Thoracic aorta (tissue), 2 donors: ENCODE results near the gene PAPOLA. TPM values are rescaled to one million over a fixed set of nuclear protein-coding genes. Genes with fewer than 3 reads are reported as not detected.
"Not testable (repeated sequence)": the region's sequence is repeated elsewhere in the genome, so short reads cannot be mapped to it uniquely, and the experiment has no call there.

ENCODE experiments used
- ATAC-seq: fragments of 150-250 bp; one replicate; pipeline ENCODE4 v1.8.0; 2017; ENCODE audit warnings: low read depth; ENCODE audit not compliant: insufficient number of reproducible peaks, low FRiP score
- DNase-seq: peaks from one replicate; pipeline ENCODE4 v3.0.0-alpha.2; 2020; ENCODE audit warnings: low spot score
- H3K27ac ChIP-seq, 2 donors: fragments of 200-600 bp; sonication (generic); 1 replicate in 1 of 2; 2 replicates in 1 of 2; pipeline ENCODE4 v1.5.1; 2016; ENCODE audit warnings: mild to moderate bottlenecking in 2 of 2, moderate library complexity in 2 of 2
- H3K27me3 ChIP-seq: fragments of 200-600 bp; sonication (generic); replicated peaks from 2 replicates; pipeline ENCODE4 v1.6.0; 2016; ENCODE audit warnings: mild to moderate bottlenecking; ENCODE audit not compliant: insufficient read depth
- H3K36me3 ChIP-seq: fragments of 200-600 bp; sonication (generic); one replicate; pipeline ENCODE4 v1.5.1; 2016
- H3K4me1 ChIP-seq, 2 donors: fragments of 200-600 bp; sonication (generic); 1 replicate in 1 of 2; 2 replicates in 1 of 2; pipeline versions ENCODE4 v1.5.1 to v1.6.0; 2016; ENCODE audit warnings: low read depth in 2 of 2, mild to moderate bottlenecking in 1 of 2; ENCODE audit not compliant: control insufficient read depth in 1 of 2
- H3K4me3 ChIP-seq: fragments of 200-600 bp; sonication (generic); 2 replicates; pipeline ENCODE4 v1.5.1; 2016; ENCODE audit warnings: mild to moderate bottlenecking
- H3K9me3 ChIP-seq: fragments of 200-600 bp; sonication (generic); 2 replicates; pipeline ENCODE4 v1.5.1; 2016
- total RNA-seq, 2 donors: library from RNA; depleted of rRNA; stranded (reverse); fragments of >200 nt; gene quantifications; one replicate each; pipeline versions ENCODE4 v1.1.0 to v1.2.3, GENCODE V29; 2016
- TF ChIP-seq, protein P1 (sequence below): fragments of 200-600 bp; sonication (generic); IDR thresholded peaks from one replicate; pipeline ENCODE4 v1.5.1; 2019; ENCODE audit warnings: antibody characterized with exemption

Gene PAPOLA
- total RNA-seq, 2 donors from 2014 or later: 81.9 to 152 TPM

DNA sequence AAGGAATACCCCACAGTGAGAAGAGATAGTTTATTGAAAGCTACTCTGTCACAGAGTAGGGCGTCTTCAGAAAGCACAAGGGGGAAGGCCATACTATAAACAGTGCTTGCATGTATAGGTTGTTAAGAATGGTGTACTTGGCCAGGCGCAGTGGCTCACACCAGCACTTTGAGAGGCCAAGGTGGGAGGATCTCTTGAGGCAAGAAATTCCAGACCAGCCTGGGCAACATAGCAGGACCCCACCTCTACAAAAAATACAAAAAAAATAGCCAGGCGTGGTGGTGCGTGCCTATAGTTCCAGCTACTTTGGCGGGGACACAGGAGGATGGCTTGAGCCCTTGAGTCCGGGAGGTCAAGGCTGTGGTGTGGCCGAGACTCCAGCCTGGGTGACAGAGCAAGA is 38.0 kb upstream of the PAPOLA start:
- H3K9me3 ChIP-seq: no peaks in the 10 kb centered on the region
- H3K4me3 ChIP-seq: no peak overlapping the region
- no peaks in the 10 kb centered on the region for H3K36me3 ChIP-seq
- H3K27ac ChIP-seq: no peak overlapping the region
- no peaks in the 10 kb centered on the region for H3K27me3 ChIP-seq
- TF ChIP-seq, protein P1, sequence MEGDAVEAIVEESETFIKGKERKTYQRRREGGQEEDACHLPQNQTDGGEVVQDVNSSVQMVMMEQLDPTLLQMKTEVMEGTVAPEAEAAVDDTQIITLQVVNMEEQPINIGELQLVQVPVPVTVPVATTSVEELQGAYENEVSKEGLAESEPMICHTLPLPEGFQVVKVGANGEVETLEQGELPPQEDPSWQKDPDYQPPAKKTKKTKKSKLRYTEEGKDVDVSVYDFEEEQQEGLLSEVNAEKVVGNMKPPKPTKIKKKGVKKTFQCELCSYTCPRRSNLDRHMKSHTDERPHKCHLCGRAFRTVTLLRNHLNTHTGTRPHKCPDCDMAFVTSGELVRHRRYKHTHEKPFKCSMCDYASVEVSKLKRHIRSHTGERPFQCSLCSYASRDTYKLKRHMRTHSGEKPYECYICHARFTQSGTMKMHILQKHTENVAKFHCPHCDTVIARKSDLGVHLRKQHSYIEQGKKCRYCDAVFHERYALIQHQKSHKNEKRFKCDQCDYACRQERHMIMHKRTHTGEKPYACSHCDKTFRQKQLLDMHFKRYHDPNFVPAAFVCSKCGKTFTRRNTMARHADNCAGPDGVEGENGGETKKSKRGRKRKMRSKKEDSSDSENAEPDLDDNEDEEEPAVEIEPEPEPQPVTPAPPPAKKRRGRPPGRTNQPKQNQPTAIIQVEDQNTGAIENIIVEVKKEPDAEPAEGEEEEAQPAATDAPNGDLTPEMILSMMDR: no peak
- no peaks in the 10 kb centered on the region for H3K4me1 ChIP-seq
- no peak for DNase-seq
- ATAC-seq: no peak

DNA sequence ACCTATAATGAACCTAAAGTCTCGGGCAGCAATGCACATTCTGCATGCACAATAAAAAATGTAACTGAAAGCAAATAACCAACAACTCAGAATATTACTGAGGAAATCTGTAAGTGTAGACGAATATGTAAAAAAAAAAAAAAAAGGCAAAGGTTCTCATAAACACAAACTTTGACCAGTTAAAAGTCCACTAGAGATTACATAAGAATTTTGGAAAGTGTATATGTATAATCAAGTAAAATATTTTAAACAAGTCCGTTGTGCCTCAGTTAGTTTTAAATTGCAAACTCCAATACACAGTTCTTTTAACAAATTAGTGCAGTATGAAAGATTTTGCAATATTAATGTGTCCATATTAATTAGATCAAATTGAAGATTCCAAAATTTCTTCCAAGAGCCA is 35.3 kb upstream of the PAPOLA start:
- no peak overlapping the region for H3K4me3 ChIP-seq
- no peaks in the 10 kb centered on the region for H3K4me1 ChIP-seq
- no peak for ATAC-seq
- DNase-seq: no peak
- no peaks in the 10 kb centered on the region for H3K27me3 ChIP-seq
- TF ChIP-seq, protein P1: no peak
- H3K36me3 ChIP-seq: no peaks in the 10 kb centered on the region
- H3K9me3 ChIP-seq: no peaks in the 10 kb centered on the region
- no peak overlapping the region for H3K27ac ChIP-seq

DNA sequence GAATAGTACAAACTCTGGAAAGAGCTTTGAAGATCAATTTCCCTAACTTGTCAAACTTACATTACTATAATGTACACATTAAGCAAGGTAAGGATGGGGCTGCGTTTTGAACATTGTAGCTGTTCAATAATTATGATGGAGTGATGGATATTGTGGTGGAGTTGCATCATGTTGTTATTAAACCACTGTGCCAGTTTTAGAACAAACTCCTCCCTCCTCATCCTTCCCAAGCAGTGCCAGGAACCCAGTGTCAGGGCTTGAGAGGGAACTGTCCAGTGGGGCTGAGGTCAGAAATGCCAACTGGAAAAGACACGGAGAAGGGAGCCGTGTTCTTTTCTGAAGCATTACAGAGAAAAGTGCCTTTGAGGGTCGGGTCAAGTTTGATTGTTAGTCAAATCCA is 31.9 kb upstream of the PAPOLA start:
- no peak for DNase-seq
- TF ChIP-seq, protein P1: no peak
- no peaks in the 10 kb centered on the region for H3K4me1 ChIP-seq
- no peak overlapping the region for H3K27ac ChIP-seq
- no peak for ATAC-seq
- H3K4me3 ChIP-seq: no peak overlapping the region
- no peaks in the 10 kb centered on the region for H3K36me3 ChIP-seq
- no peaks in the 10 kb centered on the region for H3K9me3 ChIP-seq
- H3K27me3 ChIP-seq: no peaks in the 10 kb centered on the region

DNA sequence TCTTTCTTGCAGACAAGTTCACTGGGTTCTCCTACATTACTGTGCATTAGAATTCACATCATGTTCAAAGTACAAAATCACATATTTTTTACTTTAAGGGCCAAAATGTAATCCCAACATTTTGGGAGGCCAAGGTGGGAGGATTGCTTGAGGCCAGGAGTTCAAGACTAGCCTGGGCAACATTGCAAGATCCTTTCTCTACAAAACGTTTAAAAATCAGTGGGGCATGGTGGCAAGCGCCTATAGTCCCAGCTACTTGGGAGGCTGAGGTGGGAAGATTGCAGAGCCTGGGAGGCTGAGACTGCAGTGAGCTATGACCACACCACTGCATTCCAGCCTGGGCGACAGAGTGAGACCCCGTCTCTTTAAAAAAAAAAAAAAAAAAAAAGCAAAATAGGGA is 31.2 kb upstream of the PAPOLA start:
- DNase-seq, H3K27me3 ChIP-seq, H3K4me3 ChIP-seq, ATAC-seq, H3K9me3 ChIP-seq, H3K27ac ChIP-seq, H3K36me3 ChIP-seq, H3K4me1 ChIP-seq: not testable (repeated sequence)

DNA sequence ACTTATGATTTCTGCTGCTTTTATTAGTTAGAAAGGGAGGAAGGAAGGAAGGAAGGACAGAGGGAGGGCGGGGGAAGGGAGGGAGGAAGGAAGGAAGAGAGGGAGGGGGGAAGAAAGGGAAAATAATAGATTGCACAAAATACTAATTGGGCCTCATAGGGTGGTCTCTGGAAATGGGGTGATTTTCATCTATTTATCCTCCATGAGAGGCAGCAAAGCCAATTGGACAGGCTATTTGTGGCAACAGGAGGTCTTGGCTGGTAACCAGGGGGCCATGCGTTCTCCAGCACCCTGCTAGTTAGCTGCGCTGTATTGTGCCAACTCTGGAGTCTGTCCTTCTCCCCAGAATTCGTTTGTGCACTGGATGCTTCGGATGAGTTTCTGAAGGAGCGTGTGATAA is 24.1 kb upstream of the PAPOLA start:
- TF ChIP-seq, protein P1: no peak
- Histone ChIP-seq H3K4me1 (no peaks in the 10 kb centered on the region), H3K27ac (no peak overlapping the region), H3K9me3 (no peaks in the 10 kb centered on the region), H3K36me3 (no peaks in the 10 kb centered on the region), H3K27me3 (no peaks in the 10 kb centered on the region), H3K4me3 (no peak overlapping the region)
- no peak for ATAC-seq
- DNase-seq: no peak

DNA sequence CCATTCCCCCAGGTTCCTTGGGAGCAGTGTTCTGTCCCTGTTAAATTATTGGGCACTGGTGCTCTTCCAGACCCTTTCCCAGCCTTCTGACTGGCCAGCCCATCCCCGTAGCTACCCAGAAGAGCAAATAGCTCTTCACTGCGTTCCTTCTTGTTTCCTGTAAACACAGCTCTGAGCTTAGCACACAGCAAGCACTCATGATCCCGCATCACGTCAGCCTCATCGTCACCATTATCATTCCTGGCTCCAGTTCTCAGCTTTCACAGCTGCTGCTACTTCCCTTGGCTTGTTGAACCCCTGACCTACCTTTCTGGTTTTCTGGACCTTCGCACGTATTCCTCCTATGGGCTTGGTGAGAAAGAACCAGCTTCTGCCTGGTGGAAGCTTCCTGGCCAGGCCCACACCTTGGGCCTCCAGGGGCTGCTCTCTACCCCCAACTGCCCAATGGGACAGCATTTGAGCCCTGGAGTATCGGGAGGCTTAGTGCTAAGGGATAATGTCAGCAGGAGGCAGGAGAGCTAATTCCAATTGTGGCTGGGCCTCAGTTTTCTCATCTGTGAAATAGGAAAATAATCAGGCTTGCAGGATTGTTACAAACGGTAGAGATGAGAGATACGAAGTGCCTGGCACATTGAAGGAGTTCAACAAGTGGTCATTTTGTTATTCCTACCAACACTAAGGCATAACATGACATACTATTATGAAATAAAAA is 22.6 kb upstream of the PAPOLA start:
- TF ChIP-seq, protein P1: no peak
- no peak for DNase-seq
- no peak overlapping the region for H3K4me3 ChIP-seq

More for the DNA sequence above, 22.6 kb upstream of the PAPOLA start:
- ATAC-seq: no peak
- no peak overlapping the region for H3K27ac ChIP-seq
- H3K9me3 ChIP-seq: no peaks in the 10 kb centered on the region
- H3K27me3 ChIP-seq: no peaks in the 10 kb centered on the region
- no peaks in the 10 kb centered on the region for H3K4me1 ChIP-seq
- H3K36me3 ChIP-seq: no peaks in the 10 kb centered on the region
